HG02884 (cell line): ENCODE results near the gene GRIK4.
"Not testable (repeated sequence)": the region's sequence is repeated elsewhere in the genome, so short reads cannot be mapped to it uniquely, and the experiment has no call there.

Experiments used
- ATAC-seq: cut with Tn5 transposase; IDR thresholded peaks from one replicate; pipeline ENCODE4 v1.9.1; 2021; ENCODE audit warnings: mild to moderate bottlenecking, moderate library complexity; ENCODE audit not compliant: unreplicated experiment

Gene GRIK4

DNA sequence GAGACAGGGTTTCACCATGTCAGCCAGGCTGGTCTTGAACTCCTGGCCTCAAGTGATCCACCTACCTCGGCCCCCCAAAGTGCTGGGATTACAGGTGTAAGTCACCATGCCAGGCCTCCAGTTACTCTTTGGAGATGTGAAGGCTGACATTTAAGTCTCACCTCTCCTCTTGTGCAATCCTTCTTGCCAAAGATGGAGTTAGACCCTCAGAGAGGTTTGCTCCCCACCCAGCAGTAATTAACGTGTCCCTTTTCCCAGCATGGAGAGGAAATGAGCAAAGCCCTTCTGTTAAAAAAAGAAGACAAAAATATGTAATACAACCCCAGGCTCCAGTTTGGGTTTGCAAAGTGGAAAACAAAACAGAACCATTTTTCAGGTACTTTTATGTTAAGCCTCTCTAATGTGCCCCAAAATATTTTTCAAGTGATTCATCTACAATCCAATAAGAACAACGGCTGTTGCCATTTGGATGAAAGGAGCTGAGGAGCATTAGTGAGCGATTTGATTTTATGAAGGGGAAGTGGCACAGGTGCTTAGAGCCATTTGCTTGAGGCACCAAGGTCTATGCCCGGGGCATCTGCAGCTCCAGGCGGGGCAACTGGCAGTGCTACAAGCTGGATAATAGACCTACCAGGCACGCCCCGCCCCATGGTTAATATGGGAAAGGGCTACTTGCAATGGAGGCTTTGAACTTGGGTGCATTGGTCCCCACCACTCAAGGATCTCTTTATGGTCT, 57.2 kb downstream of the GRIK4 start:
- ATAC-seq: no peak

DNA sequence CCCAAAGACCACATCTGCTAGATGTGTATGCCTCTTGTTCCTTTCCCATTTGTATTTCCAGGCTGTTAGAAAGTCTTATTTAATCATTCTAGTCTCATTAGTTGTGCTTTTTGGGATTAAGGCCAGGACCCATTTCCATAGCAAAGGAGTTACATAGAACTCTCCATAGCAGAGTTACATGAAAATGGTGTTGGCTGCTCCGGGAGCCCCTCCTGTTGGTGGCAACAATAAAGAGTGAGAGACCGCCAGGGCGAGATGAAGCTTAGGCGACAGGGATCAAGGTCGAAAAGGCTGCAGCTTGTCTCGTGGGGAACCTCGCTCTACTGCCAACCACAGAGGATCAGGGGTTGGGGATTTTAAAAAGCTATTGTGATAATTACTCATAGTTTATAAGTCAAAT, 58.3 kb downstream of the GRIK4 start:
- ATAC-seq: no peak

DNA sequence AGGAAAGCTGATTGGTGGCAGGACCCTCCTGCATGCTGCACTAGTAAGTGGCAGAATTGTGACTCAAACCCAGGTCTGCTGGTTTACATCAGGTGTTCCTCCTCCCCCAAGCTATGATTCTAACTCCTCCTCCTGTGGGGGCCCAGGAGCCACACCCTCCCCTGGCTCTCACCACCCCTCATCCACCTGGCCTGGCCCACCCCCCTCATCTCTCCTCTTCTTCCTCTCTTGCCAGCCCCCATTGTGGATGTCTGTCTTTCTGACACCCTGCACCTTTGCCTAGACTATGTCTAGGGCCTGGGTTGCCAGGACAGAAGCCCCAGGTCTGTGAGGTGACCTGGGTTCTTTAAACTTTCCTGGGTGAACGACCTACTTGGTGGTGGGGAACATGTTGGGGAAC, 59.9 kb downstream of the GRIK4 start:
- no peak for ATAC-seq

DNA sequence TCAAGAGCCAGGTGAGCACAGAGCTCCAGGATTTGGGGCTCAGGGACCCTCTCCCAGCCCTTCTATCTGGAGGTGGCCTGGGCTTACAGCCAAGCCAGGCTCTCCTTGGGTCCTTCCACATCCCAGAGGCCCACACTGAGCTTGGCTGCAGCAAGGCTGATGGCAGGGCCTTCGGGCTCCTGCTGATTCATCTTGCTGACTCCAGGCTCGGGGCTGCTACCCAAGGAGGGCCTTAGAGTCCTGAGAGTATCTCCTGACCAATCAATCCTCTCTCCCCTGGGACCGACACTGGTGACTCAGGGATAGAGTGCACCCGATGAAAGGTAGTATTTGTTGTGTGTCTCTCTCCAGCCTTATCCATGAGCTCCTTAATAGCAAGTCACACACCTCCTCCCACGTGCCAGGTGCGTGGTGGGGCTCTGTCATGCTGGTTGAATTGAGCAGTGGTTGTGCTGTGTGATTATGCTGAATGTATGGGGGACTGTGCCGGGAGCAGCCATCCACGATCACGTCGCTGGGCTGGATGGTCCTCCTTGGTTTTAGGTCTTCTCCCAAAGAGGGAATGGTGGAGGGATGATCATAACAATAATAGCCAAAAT, 62.3 kb downstream of the GRIK4 start:
- ATAC-seq: no peak

DNA sequence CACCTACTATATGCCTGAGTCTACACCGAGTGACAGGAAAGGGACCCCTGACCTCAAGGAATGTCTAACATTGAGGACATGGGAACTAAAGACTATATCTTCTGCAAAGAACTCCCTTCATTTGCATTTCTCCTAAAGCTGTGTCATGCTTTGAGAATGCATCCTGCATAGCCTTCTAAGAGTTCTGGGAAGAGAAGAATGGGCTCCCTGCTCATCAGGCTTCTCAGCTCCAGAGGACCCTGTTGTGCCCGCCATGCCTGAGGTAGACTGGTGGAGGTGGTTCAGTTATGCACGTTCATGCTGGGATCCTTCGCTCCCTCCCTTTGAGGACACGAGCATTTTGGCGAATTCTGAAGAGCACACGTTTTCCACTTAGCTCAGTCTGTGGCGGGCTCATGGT, 63.3 kb downstream of the GRIK4 start:
- ATAC-seq: no peak

DNA sequence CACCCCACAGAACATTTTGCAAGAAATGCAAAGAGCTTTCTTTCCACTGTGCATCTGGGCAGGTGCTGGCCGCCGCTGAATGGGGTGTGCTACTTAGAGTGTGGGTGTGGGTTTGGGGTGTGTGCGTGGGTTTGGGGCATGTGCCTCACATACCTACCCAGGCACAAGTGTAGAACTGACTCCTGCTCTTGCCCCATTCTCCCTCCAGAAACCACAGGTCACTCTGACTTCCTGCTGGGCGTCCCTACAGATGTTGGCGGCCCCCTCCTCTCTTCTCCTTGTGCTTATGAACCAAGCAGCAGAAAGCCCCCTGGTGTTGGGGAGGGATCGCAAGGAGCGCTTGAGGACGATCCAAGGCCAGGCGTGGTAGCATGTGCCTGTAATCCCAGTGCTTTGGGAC, 63.9 kb downstream of the GRIK4 start:
- no peak for ATAC-seq

GRCh38 chr11:120576606-120577005, 65.1 kb downstream of the GRIK4 start:
- no peak for ATAC-seq

GRCh38 chr11:120577041-120577440, 65.5 kb downstream of the GRIK4 start:
- no peak for ATAC-seq

DNA sequence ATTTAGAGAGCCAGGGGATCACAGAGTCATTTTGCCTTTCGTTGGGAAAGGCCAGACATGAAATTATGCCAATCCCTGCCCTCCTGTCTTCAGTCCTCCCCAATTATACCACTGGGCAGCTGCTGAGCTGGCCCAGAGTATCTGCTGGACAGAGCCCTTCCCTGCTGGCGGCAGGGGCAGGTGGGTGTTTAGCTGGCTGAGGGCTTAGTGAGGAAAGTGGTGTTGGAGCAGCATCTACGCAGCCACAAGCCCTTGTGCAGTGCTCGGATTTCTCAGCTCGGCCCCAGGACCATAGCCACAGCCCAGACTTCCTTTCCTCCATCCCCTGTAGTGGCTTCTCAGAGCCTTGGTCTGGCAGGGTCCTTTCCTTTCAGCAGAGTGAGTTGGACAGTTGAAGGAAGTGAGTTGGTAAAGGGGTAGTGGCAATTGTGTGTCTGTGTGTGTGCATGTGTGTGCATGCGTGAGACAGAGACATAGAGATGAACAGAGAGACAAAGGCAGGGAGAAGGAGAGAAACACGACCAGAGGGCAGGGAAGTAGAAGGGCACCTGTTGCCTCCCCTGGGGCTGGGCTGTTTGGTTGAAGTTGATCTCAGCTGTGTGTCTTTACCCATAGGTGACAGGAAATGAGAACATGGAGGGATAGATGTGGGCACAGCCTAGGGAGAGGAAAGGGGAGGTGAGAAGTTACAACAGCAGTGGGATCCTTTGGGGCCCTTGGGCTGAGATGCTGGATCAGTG, 66.2 kb downstream of the GRIK4 start:
- ATAC-seq: no peak

- ATAC-seq: no peak
These were observed 67.1 kb downstream of the GRIK4 start for GRCh38 chr11:120578596-120579154.

DNA sequence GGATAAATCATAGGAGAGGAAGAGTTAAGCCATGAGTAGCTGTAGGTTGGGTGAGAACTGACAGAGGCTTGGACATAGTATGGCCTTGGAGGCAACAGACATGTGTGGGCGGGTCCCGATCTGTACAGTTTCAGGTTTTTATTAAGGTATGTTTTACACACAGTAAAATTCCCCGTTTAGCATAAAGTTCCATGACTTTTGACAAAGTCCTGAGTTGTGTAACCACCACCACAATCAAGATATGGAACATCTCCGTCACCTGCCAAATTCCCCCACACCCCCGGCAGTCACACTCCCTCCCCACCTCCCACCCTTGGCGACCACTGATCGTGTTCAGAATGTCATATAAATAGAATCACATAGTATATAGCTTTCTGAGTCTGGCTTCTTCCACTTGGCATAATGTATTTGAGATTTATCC, 68.1 kb downstream of the GRIK4 start:
- peak; percentile 70 for ATAC-seq

- ATAC-seq: no peak
These were observed 69.8 kb downstream of the GRIK4 start for GRCh38 chr11:120581313-120581712.

GRCh38 chr11:120582535-120582934, 71.0 kb downstream of the GRIK4 start:
- not testable (repeated sequence) for ATAC-seq

DNA sequence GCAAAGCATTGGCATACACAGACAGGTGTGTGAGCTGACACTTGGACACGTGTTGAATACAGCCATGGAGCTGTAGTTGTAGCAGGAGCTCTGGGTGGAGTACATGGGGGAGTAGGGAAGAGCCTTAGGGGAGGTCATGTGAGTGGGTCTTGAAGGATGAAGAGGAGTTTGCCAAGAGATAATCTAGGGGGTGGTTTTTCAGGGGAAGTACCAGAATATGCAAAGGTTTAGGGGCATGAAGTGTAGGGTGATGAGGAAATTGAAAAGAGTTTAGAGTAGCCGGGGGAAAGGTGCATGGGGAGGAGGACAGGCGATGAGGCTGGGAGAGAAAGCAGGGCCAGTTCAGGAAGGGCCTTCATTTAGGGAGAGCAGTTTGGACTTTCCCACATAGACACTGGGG, 74.5 kb downstream of the GRIK4 start:
- ATAC-seq: no peak

DNA sequence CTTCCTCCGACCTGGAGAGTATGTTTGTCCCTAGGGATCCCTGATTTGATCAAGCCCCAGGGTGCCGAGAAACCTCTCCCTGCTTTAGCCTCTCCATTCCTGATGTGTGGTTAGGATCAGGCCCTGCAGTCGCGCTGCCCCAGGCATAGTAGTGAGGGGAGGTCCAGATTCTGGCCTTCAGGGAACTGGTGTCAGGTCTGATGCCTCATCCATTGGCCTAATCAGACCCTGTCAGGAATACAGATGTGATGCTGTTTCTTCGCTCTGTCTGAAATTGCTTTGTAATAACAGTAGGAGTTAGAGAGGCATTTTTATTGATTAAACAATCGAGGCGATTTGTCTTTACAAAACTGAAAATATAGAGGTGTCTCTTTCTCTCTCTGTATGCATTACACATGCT, 75.2 kb downstream of the GRIK4 start:
- no peak for ATAC-seq

DNA sequence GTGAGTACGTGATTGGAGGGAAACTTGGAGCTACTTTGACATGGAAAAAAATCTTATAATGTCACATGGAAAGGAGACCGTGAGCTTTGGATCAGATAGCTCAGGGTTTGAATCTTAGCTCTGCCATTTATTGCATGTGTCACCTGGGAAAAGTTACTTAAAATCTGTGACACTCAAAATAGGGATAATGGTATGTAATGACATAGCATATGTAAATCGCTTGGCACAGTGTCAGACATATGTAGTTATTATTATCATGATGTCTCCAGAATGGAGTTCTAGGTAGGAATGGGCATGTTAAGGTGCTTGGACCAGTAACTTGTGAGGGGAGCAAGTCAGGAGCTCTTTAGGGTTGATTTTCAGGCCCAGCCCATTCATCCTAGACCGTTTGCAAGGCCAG, 75.8 kb downstream of the GRIK4 start:
- no peak for ATAC-seq

DNA sequence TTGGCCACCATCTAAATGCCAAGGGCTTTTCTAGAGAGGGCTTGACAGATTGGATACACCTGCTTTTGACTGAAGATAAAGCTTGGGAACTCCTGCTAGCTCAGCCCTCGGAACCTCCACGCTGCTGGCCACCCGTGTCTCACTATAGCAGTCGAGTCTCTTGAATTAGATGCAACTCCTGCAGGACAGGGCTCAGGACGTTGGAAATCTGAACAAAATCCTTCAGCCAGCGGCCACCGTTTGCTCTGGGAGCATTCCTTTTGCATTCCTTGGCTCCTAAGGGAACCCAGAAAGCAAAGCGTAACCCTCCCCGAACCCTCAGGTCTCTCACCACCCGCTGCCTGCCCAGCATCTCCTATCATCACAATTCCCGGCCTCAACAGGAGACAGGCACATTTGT, 77.8 kb downstream of the GRIK4 start:
- no peak for ATAC-seq

DNA sequence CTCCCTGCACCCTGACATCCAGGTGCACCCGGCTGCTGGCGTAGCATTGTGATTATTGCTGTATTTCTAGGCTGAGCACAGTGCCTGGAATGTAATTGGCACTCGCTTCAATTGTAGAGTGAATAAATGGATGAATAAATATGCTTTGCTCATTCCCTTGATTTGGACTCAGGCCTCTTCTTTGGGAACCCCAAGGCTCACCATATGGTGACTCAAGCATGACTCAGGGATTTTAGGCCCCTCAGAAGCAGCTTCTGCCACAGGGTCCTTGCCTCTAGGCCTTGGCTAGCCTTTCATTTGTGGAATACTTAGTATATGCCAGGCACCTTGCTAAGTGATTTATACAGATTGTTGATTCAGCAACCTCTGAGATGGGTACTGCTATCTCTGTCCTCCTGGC, 78.9 kb downstream of the GRIK4 start:
- no peak for ATAC-seq

GRCh38 chr11:120594746-120595145, 83.2 kb downstream of the GRIK4 start:
- no peak for ATAC-seq

DNA sequence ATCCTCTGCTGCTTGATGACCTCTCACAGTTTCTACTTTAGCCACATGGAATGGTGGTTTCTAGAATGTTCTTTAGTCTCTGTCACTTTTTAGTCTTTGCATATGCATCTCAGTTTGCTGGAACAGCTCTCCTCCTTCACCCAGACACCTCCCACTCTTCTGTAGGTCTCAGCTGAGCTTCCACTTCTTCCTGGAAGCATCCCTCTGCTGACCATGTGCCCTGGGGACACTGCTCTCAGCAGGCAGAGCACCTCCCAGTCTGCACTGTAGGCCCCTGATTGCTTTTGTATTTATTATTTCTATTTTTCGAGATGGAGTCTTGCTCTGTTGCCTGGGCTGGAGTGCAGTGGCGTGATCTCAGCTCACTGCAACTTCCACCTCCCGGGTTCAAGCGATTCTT, 84.0 kb downstream of the GRIK4 start:
- ATAC-seq: no peak

GRCh38 chr11:120597250-120598215, 86.0 kb downstream of the GRIK4 start:
- no peak for ATAC-seq
